ACC112 (cell line): Measurements from ENCODE around the gene SNX27.

Source experiments
- H2AFZ ChIP-seq: fragments of 200-600 bp; sonication (generic); one replicate; pipeline ENCODE4 v1.6.0; 2017; ENCODE audit warnings: antibody characterized with exemption, low read length; ENCODE audit not compliant: unreplicated experiment
- H3K27ac ChIP-seq: fragments of 200-600 bp; sonication (generic); 2 replicates; pipeline ENCODE4 v1.5.1; 2014; ENCODE audit warnings: low read depth, mild to moderate bottlenecking, antibody characterized with exemption, low read length, moderate library complexity
- H3K27me3 ChIP-seq: fragments of 200-600 bp; sonication (generic); 2 replicates; pipeline ENCODE4 v1.6.1; 2014; ENCODE audit warnings: mild to moderate bottlenecking, antibody characterized with exemption, low read length, moderate library complexity, mixed read lengths; ENCODE audit not compliant: insufficient read depth
- H3K36me3 ChIP-seq: fragments of 200-600 bp; sonication (generic); 2 replicates; pipeline ENCODE4 v1.6.1; 2016; ENCODE audit warnings: mild to moderate bottlenecking, antibody characterized with exemption, low read length, moderate library complexity, mixed read lengths; ENCODE audit not compliant: insufficient read depth
- H3K4me1 ChIP-seq: fragments of 200-600 bp; sonication (generic); one replicate; pipeline ENCODE4 v1.6.1; 2016; ENCODE audit warnings: low read length, mixed read lengths; ENCODE audit not compliant: insufficient read depth, unreplicated experiment, control insufficient read depth
- H3K4me3 ChIP-seq: fragments of 200-600 bp; sonication (generic); 2 replicates; pipeline ENCODE4 v1.5.1; 2014; ENCODE audit warnings: mild to moderate bottlenecking, low read depth, low read length
- H3K79me2 ChIP-seq: fragments of 200-600 bp; sonication (generic); one replicate; pipeline ENCODE4 v1.6.0; 2016; ENCODE audit warnings: low read length; ENCODE audit not compliant: control insufficient read depth, unreplicated experiment, insufficient read depth

The SNX27 gene

DNA sequence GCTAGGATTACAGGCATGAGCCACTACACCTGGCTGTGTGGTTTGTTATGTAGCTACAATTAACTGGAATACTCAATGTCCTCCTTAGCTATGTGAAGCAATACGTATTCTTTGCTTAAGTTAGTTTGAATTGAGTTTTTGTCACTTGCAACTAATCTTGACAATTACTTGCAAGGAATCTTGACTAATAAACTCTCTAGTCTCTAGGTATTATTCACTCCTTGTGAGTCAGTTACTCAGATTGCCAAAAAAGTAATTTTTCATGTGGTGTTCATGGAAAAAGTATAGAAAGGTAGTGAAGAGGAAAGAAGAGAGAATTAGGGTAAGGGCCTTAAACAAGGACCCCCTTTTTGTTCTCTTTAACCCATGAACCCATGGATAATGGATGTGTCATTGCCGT lies 7.6 kb upstream of the SNX27 start:
- Histone ChIP-seq H2AFZ (no peak overlapping the region), H3K27me3 (no peaks in the 10 kb centered on the region), H3K4me1 (peaks cover 8% of the 10 kb centered on the region), H3K79me2 (no peaks in the 10 kb centered on the region), H3K36me3 (no peaks in the 10 kb centered on the region), H3K4me3 (no peak overlapping the region), H3K27ac (no peak overlapping the region)

DNA sequence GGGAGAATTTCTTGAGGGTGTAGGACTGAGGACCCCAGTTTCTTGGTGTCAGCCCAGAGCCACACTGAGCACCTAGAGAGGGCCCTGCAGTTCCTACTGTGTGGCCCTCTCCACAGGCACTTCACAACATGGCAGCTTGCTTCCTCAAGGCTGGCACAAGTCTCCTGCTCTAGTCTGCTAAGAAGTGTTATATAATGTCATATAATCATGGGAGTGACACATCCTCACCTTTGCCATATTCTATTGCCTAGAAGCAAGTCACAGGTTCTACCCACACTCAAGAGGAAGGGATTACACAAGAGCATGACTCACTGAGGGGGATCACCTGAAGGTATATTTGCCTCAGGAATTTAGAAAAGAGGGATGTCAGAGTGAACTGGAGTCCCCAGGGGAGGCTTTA lies 5.5 kb upstream of the SNX27 start:
- H3K79me2 ChIP-seq = no peaks in the 10 kb centered on the region
- no peak overlapping the region for H3K4me3 ChIP-seq
- no peaks in the 10 kb centered on the region for H3K27me3 ChIP-seq
- no peak overlapping the region for H3K27ac ChIP-seq
- H3K4me1 ChIP-seq = peaks cover 12% of the 10 kb centered on the region
- H3K36me3 ChIP-seq = no peaks in the 10 kb centered on the region
- no peak overlapping the region for H2AFZ ChIP-seq

DNA sequence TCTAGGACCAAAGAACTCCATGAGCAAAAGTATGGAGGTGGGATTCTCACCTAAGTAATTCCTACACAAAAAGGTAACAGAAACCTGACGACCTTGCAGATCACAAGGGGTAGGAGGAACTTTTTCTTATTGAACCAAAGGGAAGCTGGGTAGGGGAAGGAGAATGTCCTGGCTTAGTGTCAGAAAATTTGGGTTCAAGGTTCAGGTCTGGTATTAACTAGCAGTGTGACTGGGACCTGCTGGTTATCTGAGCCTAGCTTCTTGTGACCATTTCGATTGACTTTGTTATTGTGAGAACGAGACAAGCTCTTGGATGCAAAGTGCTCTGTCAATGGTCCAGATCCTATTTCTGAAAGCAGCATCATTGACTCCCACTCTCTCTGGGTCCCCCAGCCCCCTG lies 5.0 kb upstream of the SNX27 start:
- H2AFZ ChIP-seq = no peak overlapping the region
- H3K36me3 ChIP-seq = no peaks in the 10 kb centered on the region
- H3K4me3 ChIP-seq = no peak overlapping the region
- no peaks in the 10 kb centered on the region for H3K79me2 ChIP-seq
- H3K4me1 ChIP-seq = peaks cover 15% of the 10 kb centered on the region
- H3K27ac ChIP-seq = no peak overlapping the region
- H3K27me3 ChIP-seq = no peaks in the 10 kb centered on the region

DNA sequence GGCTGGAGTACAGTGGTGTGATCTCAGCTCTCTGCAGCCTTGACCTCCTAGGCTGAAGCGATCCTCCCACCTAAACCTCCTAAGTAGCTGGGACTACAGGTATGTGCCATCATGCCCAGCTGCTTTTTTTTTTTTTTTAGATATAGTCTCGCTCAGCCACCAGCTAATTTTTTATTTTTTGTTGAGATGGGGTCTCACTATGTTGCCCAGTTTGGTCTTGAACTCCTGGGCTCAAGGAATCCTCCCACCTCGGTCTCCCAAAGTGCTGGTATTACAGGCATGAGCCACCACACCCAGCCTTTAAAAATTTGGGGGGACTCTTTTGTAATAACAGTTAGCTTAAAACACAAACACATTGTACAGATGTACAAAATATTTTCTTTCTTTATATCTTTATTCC lies 1.7 kb upstream of the SNX27 start:
- H3K27ac ChIP-seq = no peak overlapping the region
- H2AFZ ChIP-seq = no peak overlapping the region
- no peaks in the 10 kb centered on the region for H3K36me3 ChIP-seq
- no peak overlapping the region for H3K4me3 ChIP-seq
- H3K27me3 ChIP-seq = no peaks in the 10 kb centered on the region
- H3K4me1 ChIP-seq = peaks cover 19% of the 10 kb centered on the region
- peaks cover 21% of the 10 kb centered on the region for H3K79me2 ChIP-seq

DNA sequence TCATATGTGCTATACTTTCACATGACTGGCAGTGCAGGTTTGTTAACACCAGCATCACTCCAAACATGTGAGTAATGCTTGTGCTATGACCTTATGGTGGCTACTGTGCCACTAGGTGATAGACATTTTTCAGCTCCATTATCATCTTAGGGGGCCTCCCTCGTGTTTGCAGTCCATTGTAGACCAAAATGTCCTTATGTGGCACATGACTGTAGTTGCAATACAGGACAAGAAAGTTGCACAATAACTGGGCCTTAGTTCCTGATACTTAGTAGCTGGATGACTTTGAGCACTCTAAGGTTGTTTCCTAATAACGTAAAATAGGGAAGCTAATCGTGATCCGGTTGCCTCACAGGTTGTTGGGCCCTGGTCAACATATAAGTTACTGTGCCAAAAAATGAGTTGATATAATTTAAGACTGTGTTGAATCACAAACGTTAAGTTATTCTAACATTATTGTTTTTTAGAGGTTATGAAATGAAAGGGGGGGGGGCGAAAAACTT lies 511 bp upstream of the SNX27 start:
- Histone ChIP-seq H3K36me3 (no peaks in the 10 kb centered on the region), H3K27ac (peak overlapping the region; percentile 86), H3K4me3 (peak overlapping the region; percentile 97), H2AFZ (peak overlapping the region; percentile 95), H3K27me3 (no peaks in the 10 kb centered on the region), H3K79me2 (peaks cover 32% of the 10 kb centered on the region), H3K4me1 (peaks cover 24% of the 10 kb centered on the region)

DNA sequence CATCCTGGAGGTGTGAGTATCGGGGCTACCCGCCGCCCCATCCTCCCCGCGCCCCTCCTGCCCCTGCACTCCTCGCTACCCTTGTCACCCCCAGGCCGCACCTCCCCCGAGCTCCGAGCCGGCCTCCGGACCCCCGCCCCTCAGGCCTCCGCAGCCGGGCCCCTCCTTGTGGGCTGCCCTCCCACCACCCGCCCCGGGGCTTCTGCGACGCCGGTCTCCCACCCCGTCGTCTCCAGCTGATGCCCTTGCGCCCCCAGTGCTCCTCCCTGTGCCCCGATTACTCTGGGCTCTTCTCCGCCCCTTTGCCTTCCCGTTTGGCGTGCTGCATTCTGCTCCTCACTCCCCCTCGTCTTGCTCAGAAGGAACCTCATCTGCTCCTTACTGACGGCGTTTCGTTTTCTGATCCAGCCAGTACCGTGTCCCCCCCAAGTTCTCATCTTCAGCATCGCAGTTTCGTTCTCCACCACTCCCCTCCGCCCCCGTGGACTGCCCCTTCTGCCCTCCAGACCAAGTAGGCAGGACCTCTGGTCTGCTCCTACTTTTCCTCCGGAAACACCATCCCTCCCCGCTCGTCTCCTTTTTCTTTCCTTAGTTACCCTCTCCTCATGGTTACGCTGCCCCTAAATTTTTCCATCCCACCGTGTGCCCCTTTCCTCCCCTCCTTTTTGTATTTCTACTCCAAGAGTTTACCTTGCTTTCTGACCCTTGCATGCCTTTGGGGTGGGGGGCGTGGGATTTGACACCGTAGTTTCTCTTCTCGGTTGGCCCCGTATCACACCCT lies 841 bp downstream of the SNX27 start:
- Histone ChIP-seq H3K4me3 (peak overlapping the region; percentile 97), H3K79me2 (peaks cover 41% of the 10 kb centered on the region), H3K36me3 (no peaks in the 10 kb centered on the region), H2AFZ (peak overlapping the region; percentile 95), H3K27me3 (no peaks in the 10 kb centered on the region), H3K27ac (no peak overlapping the region), H3K4me1 (peaks cover 24% of the 10 kb centered on the region)

DNA sequence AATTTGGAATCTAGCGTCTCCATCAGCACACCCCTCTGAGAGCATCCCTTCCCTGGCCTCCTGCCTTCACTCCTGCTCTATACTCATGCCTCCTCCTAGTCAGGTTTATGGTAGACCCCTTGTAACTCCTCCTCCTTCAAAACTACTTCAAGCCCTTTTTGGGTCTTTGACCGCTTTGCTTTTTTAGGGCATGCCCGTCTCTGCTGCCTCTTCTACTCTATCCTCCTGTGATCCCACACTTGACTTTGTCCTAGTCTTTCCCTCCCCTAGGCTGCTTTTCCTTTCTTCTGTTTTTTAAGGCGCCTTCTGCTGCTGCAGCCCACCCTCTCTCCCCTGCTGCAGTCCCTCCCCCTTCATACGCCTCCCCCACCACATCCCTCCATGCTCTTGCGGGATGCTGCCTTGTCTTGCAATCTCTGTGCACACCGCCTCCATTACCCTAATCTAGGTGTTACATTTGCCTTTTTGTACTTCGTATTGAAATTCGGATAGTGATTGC lies 1.5 kb downstream of the SNX27 start:
- H3K79me2 ChIP-seq = peaks cover 43% of the 10 kb centered on the region
- H2AFZ ChIP-seq = peak overlapping the region; percentile 95
- H3K4me1 ChIP-seq = peaks cover 24% of the 10 kb centered on the region
- H3K27me3 ChIP-seq = no peaks in the 10 kb centered on the region
- H3K27ac ChIP-seq = no peak overlapping the region
- H3K4me3 ChIP-seq = peak overlapping the region; percentile 97
- no peaks in the 10 kb centered on the region for H3K36me3 ChIP-seq

DNA sequence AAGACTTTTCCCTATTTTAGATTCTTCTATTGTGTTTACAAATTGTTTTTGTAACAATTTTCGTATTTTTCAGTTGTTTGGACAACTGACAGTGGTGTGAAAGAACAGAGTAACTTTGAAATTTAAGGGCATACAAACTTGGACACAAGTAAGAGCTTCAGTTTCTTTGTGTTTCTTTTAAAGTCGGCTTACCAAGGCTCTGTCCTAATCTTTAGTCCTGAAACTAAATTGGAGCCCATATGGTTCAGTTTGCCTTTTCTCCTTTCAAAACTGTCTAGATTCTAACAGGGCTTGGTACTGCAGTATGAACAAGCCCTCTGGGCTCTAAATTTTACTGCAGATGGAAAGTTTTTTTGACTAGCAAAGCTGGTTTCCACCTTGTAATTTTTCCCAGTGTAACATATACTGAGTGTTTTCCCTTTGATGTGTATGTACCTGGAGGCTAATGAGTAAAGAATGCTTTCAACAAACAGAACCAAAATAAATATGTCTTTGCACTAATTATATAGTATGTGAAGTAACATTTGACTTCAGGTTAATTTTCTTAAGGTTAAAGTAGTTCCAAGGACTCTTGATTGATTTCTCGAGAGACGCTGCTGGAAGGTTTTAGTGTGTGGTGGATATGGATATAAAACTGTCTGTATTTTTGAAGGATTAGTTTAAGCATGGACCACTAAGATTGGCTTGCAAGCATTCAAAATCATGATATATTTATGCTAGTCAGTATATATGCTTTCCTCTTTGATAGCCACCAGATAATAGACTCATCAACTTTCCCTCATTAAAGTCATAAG lies 4.1 kb downstream of the SNX27 start:
- H3K4me1 ChIP-seq = peaks cover 42% of the 10 kb centered on the region
- no peak overlapping the region; the same call in 1 of the 2 replicates for H3K4me3 ChIP-seq
- H3K27ac ChIP-seq = 0 out of 2 replicates have a peak overlapping the region, but pooled peaks have one; percentile 17
- no peak overlapping the region for H2AFZ ChIP-seq
- peaks cover 52% of the 10 kb centered on the region for H3K79me2 ChIP-seq
- no peaks in the 10 kb centered on the region for H3K27me3 ChIP-seq
- H3K36me3 ChIP-seq = no peaks in the 10 kb centered on the region

DNA sequence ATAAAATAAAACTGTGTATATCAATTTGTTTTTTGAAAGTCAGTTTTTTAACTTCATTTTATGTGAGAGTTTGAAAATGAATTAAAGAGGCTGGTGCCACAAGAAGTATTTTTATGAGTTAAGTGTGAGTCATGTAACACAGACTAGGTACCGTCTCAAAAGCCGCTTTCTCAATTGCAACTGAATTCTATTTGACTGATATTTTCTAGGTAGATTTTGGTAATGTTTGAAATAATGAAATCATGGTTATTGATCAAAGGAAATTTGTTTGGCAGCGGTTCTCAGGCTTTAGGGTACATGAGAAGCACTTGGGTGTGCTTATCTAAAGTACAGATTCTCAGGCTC lies 4.6 kb downstream of the SNX27 start:
- Histone ChIP-seq H3K36me3 (no peaks in the 10 kb centered on the region), H3K79me2 (peaks cover 57% of the 10 kb centered on the region), H3K4me3 (no peak overlapping the region; the same call in 1 of the 2 replicates), H3K4me1 (peaks cover 36% of the 10 kb centered on the region), H2AFZ (no peak overlapping the region), H3K27ac (0 out of 2 replicates have a peak overlapping the region, but pooled peaks have one; percentile 17), H3K27me3 (no peaks in the 10 kb centered on the region)

DNA sequence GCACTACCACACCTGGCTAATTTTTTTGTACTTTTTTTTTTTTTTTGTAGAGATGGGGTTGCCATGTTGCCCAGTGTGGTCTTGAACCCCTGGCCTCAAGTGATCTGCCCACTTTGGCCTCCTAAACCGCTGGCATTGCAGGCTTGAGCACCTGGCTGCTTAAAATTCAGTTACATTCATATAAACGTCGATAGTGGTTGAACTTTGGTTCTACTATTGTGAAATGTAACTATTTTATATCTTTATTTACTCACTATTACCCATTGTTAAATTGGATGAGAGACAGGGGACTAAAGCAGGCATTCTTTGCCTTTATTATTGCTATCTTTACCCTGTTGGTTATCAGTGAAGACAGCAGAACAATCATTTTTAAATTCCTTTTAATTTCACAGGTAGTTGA lies 6.2 kb downstream of the SNX27 start:
- H3K36me3 ChIP-seq = no peaks in the 10 kb centered on the region
- peaks cover 50% of the 10 kb centered on the region for H3K79me2 ChIP-seq
- no peak overlapping the region for H2AFZ ChIP-seq
- H3K4me3 ChIP-seq = no peak overlapping the region
- H3K27me3 ChIP-seq = no peaks in the 10 kb centered on the region
- peaks cover 34% of the 10 kb centered on the region for H3K4me1 ChIP-seq
- H3K27ac ChIP-seq = no peak overlapping the region
